HG02852 (cell line): ENCODE data around the gene SPSB2.

Experiments
- ATAC-seq: cut with Tn5 transposase; IDR thresholded peaks from one replicate; pipeline ENCODE4 v1.9.1; 2021; ENCODE audit warnings: mild to moderate bottlenecking, moderate library complexity; ENCODE audit not compliant: unreplicated experiment

SPSB2 gene

DNA sequence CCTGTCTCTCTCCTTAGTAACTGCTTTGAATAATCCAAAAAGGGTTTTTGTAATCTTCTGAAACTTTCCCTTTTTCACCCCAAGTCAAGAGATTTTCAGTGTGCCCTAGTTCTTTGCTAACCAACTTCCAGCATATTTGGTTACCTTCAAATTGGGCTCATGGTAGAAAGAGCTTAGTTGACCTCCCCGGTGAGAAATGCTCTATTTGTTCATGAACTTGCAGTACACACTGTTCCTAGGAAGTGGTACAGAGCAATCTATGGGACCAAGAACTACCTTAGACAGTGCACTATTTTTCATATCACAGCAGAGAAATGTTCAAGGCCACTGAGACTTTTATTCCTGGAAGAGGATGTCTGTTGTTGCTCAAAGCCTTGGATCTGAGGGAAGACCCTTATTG lies 19.5 kb downstream of the SPSB2 start:
- no peak for ATAC-seq

DNA sequence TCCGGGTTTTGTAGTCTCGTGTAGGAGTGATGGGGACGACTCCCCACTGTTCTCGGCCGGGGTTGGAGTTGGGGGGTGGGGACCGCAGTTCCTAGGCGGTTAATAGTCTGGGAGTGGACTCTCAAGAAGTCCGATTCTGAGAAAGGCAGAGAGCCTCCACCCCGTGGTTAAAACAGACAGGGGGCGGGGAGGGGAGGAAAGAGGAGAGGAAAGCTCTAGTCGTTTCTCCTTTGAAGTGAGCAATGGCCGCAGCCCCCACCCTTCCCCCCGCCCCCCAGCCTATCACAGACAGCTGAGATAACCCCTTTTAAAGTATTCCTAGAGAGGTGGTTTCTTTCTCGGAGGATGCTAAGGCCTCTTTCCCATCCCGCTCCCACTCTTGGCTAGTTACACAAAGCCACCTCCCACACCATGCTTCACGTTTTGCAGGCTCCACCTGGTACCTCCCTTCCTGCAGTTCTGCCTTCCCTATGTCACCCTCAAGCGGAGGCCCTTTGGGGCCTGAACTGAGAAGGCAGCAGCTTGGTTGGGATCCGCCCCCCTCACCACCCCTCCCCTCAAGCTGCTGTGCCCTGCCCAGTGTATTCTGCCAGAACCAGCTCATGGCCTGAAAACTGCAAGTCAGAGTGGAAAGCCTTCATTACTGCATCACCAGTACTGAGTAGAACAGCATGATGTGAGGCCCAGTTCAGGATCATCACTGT lies 20.3 kb downstream of the SPSB2 start:
- no peak for ATAC-seq

DNA sequence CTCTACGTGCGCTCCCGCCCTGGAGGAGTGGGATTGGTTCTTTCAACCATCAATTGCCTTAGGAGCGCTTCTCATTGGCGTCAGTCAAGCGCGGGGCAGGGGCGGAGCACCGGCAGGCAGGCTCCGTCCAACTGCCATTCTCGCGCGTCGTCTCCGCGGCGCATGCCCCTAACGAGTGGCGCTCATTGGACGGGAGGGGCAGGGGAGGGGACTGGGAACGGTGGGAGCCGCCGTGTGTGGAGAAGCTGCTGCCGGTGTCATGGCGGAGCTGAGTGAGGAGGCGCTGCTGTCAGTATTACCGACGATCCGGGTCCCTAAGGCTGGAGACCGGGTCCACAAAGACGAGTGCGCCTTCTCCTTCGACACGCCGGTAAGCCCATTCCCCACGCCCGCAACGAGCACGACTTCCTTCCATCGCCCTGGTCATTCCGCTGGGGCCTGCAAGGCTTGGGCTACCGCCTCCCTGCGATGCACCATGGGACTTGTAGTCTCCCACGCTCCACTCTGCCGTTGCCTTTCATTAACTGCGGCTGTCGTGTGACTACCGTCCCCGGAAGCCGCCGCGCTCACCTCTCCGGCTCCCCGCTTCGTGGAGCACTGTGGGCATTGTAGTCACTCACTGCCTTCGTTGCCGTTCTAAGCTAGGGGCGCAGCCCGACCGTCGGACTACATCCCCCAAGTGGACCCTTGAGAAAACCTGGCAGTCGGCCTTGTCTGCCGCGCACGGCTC lies 21.0 kb downstream of the SPSB2 start, which contains the start of gene USP5:
USP5 (plus strand) TSS at position 230 of the 730 bp plus-strand sequence; CDS start at position 260, 30 bp downstream.
- peak; percentile 70 for ATAC-seq

DNA sequence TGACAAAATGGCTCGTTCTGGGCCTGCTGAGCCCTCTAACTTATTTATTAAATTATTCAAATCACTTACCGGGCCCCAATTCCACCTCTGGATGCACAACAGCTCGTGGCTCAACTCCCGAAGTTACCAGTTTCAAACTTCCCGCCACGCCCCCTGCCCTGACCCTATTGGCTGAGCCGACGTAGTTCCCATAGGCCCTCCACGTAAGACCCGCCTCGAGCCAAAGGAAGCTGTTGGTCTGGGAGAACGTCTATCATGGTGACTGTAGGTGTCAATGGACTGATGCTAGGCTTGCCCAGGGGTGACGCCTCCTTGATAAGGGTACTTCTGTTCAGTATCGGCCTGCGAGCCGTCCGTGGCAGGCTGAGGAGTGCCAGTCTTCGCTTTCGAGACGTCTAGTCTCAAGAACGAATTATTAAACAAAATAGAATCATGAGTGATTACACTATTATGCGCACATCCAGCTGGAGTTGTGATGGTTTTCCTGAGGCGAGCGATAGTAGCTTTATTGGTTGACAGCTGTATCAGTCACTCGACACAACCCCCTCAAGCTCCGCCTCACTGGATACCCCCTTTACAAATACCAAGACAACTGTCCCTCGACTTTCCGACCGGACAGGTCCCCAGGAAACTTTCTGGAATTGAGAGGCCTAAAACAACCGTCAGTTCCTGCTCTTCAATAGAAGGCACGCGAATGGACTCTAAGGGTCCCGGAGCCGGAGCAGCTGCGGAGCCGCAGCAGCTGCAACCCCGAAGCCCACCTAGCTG lies 21.8 kb downstream of the SPSB2 start, which contains the start of gene CDCA3:
CDCA3 (minus strand) TSS at position 134 of the 768 bp plus-strand sequence. CDS start 334 bp downstream, outside the sequence.
- ATAC-seq = peak; percentile 49

DNA sequence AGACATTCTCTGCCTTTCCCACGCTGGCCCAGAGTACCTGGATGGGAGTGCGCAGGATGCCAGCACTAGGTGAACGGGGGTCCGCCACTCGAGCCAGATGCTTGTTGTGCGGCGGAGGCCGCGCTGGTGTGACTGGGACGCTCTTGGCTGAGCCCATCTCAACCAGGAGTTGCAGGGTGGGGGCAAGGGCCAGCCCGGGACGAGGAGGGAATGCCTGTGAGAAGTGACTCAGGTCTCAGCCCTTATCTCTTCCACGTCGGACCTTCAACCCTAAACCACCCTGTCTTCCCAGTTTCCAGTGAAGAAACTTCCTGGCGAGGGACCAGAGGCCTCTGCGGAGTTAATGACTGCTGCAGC lies 22.3 kb downstream of the SPSB2 start:
- ATAC-seq = no peak

DNA sequence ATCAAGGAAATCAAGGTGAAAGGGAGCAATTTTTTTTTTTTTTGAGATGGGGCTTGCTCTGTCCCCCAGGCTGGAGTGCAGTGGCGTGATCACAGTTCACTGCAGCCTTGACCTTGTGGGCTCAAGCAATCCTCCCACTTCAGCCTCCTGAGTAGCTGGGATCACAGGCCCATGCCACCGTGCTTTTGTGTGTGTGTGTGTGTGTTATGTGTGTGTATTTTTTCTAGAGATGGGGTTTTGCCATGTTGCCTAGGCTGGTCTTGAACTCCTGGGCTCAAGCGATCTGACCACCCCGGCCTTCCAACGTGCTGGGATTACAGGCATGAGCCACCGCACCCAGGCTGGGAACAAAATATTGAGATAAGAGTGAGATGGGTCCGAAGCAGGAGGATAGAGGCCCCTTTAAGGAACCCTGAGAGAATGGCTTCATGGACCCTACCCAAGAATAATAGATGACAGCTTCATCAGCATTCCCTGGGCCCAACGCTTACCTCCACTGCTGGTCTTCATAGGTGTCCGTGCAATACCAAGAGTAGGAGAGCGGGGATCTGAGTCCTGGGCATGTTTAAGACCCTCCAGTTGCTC lies 23.0 kb downstream of the SPSB2 start:
- no peak for ATAC-seq

DNA sequence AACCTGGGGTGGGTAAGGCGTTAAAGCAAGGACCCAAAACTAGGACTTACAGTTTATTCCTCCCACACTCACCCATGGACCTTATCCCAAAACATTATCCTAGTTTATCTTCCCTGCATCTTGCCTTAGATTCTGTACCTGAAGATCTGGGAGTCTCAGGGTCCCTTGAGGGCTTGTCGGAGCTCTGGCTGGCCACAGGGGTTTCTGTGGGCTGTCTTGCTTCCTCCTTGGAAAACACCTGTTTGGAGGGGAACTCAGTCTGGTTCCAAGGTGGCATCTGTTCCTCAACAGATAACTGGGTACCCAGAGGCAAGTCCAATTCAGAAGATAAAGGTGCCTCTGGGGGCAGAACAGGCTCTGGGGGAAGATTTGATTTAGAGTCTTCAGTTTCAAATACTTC lies 23.7 kb downstream of the SPSB2 start:
- no peak for ATAC-seq

DNA sequence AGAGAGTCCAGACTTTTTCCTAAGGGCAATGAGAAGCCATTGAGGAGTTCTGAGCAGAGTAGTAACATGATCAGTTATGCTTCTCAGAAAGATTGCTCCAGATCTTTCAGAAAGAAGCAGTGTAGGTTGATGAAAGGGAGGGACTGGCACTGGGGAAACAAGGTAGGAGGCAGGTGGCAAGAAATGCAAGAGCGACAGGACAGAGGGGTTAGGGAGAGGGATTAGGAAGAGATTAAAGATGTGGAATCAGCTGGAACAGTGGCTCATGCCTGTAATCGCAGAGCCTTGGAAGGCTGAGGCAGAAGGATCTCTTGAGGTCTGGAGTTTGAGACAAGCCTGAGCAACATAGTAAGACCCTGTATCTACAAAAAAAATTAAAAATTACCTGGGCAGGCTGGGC lies 25.4 kb downstream of the SPSB2 start:
- no peak for ATAC-seq

DNA sequence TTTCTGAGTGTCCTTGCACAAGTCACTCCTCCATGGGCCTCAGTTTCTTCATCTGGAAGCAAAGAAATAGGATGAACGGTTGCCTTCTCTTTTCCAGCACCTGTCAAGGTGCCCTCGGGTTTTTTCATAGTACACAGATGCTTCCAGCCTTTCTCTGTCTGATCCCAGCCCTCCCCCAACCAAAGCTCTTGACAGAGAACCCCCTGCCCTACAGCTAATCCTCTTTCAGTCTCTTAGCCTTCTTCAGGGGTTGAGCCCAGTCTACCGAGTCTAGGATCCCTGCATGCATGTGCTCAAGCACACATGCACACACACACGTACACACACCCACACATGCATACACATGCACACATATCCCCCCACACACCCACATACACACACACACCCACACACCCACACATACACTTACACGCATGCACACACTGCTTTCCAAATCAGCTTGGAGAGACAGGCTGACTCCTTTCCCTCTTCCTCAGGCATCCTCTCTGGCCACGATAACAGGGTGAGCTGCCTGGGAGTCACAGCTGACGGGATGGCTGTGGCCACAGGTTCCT lies 26.7 kb downstream of the SPSB2 start:
- ATAC-seq = no peak

DNA sequence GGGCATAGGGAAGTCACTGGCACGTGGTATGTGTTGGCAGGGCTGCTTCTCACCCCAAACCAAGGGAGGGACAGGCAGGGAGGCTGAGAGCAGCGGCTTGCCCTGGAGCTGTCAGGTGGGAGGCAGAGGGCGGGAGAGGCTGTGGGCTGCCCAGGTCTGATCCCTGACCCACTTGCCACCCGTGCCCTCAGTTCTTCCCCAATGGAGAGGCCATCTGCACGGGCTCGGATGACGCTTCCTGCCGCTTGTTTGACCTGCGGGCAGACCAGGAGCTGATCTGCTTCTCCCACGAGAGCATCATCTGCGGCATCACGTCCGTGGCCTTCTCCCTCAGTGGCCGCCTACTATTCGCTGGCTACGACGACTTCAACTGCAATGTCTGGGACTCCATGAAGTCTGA lies 27.7 kb downstream of the SPSB2 start:
- ATAC-seq = no peak

DNA sequence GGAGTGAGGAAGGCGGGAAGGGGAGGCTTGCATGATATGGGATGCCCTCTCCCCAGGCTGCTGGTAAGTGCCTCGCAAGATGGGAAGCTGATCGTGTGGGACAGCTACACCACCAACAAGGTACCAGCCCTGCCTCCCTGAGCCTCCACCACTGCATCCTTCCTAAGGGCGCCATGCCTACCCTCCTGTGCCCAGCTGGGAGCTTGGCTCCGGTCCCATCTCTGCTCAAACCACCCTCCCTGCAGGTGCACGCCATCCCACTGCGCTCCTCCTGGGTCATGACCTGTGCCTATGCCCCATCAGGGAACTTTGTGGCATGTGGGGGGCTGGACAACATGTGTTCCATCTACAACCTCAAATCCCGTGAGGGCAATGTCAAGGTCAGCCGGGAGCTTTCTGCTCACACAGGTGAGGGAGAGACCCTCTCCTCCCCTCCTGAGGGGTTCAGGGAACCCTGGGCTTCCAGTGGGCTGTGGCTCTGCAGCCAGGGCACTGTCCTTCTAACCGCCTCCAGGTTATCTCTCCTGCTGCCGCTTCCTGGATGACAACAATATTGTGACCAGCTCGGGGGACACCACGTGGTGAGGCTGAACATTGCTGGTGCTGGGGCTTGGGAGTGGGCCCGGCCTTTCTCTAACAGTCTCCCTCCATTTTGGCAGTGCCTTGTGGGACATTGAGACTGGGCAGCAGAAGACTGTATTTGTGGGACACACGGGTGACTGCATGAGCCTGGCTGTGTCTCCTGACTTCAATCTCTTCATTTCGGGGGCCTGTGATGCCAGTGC lies 29.8 kb downstream of the SPSB2 start:
- no peak for ATAC-seq

DNA sequence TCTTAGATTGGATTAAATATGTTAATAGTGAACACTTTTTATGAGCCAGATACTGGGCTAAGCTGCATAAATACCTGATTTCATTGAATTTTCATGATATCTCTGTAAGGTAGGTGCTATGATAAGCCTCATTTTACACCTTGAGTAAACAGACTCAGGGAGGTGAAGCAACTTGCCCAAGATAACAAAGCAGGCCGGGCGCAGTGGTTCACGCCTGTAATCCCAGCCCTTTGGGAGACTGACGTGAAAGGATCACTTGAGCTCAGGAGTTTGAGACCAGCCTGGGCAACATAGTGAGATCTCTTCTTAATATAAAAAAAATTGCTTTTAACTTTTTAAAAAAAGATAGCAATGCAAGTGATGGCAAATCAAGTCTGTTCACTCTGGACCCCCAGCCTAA lies 31.0 kb downstream of the SPSB2 start:
- no peak for ATAC-seq

DNA sequence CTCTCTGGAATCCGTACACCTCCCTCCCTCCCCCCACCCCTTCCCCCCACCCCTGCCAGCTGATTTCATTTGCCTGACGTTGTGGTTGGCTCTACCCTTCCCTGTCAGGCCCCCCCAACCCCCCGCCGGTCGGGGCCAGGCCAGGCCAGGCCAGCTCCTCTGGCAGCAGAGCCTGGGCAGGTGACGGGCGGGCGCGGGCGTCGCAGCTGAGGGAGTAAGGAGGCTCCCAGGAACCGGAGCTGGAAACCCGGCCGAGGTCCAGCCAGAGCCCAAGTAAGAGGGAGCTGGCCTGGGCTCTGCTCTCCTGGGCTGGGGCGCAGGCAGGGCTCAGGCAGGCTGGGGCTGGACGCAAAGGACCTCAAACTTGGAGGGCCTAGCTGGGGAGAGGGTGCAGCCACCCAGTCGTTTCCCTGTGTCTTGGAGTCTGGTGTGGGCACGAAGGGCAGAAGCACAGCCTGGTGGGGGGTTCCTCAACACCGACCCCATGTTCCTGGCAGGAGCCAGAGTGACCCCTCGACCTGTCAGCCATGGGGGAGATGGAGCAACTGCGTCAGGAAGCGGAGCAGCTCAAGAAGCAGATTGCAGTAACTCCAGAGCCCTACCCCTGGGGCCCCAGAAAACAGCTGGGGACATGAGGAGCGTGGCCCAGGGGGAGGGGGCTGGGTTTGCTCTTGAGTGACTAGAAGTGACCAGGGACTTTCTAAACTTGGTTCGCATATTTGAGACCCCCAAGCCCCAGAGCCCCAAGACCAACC lies 32.2 kb downstream of the SPSB2 start, which contains the start of gene GNB3:
GNB3 (plus strand) TSS at position 165 of the 755 bp plus-strand sequence; CDS start at position 528, 363 bp downstream.
- ATAC-seq = no peak

DNA sequence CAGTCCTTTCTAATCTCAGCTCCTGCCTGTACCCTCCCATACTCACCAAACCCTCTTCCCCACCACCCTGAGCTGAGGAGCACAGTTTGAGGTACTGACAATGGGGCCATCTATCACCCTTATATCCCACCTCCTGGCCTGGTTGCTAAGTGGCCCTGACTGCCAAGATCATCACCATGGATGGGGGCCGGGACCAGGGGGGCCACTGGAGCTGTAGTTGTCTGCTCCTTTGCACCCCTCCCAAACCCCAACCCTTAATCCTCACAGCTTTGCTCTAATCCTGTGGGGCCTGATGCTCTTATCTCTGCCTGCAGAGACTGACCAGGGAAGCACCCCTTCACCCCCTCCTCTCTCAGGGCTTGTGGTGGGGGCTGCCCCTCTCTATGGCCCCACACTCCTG lies 32.8 kb downstream of the SPSB2 start:
- ATAC-seq = no peak

DNA sequence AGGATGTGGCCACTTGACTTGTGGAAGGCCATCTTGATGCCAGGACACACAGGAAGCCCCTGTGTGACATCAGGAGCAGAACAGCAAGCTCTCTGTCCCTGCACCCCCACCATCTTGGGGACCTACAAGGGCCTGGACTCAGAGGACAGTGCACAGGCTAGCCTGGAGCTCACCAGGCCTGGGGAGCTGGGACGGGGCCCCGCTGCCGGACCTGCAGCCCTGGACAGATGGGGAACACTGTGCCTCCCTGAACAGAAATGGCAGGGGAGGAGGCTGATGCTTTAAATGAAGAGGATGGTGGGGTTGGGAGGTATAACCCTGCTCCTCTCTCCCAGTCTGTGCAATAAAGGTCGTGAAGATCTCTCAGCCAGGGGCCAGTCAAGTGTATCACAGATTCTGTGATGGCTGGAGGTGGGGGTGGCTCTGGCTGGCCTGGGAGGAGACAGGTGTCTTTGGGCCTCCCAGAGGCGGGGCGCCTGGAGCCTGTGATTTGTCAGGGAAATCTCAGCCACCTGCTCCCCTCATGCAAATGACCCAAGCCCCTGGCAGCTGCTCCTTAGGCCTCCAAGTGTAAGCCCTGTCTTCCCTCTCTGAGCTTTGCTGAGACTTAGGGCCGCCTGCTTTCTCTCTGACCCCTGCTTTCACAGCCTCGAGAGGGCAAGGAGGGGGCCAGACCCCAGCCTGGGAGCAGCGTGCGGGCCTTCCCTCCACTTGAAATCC lies 33.5 kb downstream of the SPSB2 start:
- peak; percentile 87 for ATAC-seq

DNA sequence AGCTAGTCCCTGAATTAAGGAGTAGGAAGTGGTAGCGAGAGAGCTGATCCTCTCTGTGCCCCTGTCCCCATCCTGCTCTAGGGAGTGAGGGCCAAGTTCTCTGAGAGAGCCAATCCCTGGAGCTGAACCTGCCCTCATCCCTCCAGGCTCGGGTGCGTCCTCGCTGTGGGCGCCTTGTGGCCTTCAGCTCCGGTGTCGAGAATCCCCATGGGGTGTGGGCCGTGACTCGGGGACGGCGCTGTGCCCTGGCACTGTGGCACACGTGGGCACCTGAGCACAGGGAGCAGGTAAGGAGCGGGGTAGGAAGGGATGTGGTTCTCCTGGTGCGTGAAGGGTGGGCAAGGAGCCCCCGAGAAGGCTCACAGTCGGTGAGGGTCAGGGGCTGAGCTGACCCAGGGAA lies 34.2 kb downstream of the SPSB2 start:
- no peak for ATAC-seq

DNA sequence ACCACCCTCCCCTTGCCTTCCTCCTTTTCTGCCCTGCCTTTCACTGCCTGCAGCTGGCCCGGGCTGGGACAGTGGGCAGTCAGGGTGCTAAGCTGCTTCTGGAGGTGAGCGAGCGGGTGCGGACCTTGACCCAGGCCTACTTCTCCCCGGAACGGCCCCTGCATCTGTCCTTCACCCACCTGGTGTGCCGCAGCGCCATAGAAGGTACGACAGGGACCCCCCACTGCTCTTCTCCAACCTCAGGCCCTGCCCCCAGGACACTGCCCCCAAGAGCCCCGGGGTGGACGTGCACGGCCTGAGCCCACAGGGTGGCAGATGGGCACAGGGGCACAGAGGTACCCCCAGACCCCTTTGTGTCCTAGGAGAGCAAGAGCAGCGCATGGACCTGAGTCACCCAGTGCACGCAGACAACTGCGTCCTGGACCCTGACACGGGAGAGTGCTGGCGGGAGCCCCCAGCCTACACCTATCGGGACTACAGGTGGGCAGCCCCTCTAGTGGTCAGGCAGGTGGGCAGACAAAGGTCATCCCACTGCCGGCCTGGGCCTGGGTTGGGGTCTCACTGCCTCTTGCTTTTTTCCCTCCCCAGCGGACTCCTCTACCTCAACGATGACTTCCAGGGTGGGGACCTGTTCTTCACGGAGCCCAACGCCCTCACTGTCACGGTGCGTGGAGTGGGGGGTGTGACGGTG lies 35.6 kb downstream of the SPSB2 start:
- ATAC-seq = no peak

DNA sequence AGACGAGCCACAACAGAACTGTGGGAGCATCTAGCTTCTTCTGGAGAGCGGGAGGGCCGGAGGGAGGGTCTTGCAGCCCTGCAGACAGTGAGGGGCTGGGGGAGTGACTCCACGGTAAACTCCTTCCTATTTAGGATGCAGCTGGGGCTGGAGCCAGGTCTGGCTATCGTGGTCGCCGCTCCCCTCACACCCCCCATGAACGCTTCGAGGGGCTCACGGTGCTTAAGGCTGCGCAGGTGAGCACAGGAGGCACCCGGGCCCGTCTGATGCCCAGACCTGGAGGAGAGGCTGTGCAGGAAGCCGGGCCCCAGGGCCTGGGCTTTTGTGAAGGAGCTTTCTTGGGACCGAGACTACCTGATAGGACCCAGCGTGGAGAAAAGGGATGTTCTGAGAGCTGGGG lies 36.3 kb downstream of the SPSB2 start:
- ATAC-seq = no peak
